Measurements from ENCODE around the gene SNED1. TPM values are rescaled to one million over a fixed set of nuclear protein-coding genes. Genes with fewer than 3 reads are reported as not detected.
A peak's percentile ranks its signal among the peaks of the same experiment; 100 is the strongest.

Gene SNED1
- total and polyA plus RNA-seq, 4 donors, result 0.65 to 18.1 (median 2.8) TPM

GRCh38 chr2:241088791-241089732 is 90.6 kb downstream of the SNED1 start:
- H3K27ac ChIP-seq (ENCODE audit: low read depth in 1 of 2, low read length in 2 of 2), result peak overlapping the region in 1 of 2 donors; percentile 34

DNA sequence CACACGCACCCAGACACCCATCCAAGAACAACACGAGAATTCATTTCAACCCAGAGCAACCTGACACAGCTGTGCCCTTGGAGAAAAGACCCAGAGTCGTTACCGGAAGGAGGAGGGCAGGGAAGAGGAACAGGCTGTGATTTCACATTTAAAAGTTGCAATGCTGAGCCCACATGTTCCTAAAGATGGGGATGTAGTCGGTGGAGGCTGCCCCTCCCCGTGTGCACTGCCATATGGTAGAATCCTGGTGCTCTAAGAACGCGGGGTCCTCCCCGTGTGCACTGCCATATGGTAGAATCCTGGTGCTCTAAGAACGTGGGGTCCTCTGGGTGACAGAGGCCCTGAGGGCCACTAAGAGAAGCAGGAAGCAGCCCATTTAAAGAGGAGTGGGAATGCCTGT is 92.8 kb downstream of the SNED1 start:
- Histone ChIP-seq H3K4me3 (ENCODE audit: low read depth in 1 of 3, low read length in 3 of 3) (no peak overlapping the region), H3K27me3 (ENCODE audit: control insufficient read depth in 4 of 4, insufficient read depth in 4 of 4, low read length in 3 of 4) (no peaks in the 10 kb centered on the region), H3K4me1 (ENCODE audit: control insufficient read depth in 4 of 4, insufficient read depth in 4 of 4, low read length in 3 of 4) (peaks cover 11 to 28% (median 23%) of the 10 kb centered on the region in 4 donors), H3K36me3 (ENCODE audit: control insufficient read depth in 4 of 4, insufficient read depth in 3 of 4, low read depth in 1 of 4, low read length in 3 of 4) (peaks cover 7 to 57% (median 41%) of the 10 kb centered on the region in 4 donors), H3K9me3 (ENCODE audit: control insufficient read depth in 4 of 4, low read length in 3 of 4) (no peaks in the 10 kb centered on the region), H3K9ac (ENCODE audit: low read depth in 1 of 2, low read length in 2 of 2) (no peak overlapping the region), H3K27ac (ENCODE audit: low read depth in 1 of 2, low read length in 2 of 2) (no peak overlapping the region)
- TF ChIP-seq HNF4A (conservative IDR thresholded peaks at IDR 0.05) (no peak), CTCF (IDR thresholded peaks at IDR 0.05; ENCODE audit: low read depth, low read length, missing input control) (no peak), MAX (IDR thresholded peaks at IDR 0.05) (no peak), YY1 (IDR thresholded peaks at IDR 0.05) (no peak), SP1 (IDR thresholded peaks at IDR 0.05) (no peak), GABPA (IDR thresholded peaks at IDR 0.05 in 1 of 2, conservative IDR thresholded peaks at IDR 0.05 in 1 of 2) (no peak), RXRA (IDR thresholded peaks at IDR 0.05) (no peak), EGR1 (IDR thresholded peaks at IDR 0.05; ENCODE audit: low read depth in 2 of 2) (no peak), RAD21 (IDR thresholded peaks at IDR 0.05) (no peak), HNF4G (IDR thresholded peaks at IDR 0.05) (no peak), FOXA1 (IDR thresholded peaks at IDR 0.05) (no peak), JUND (IDR thresholded peaks at IDR 0.05) (no peak), NR2F2 (IDR thresholded peaks at IDR 0.05) (no peak), ZBTB33 (IDR thresholded peaks at IDR 0.05) (no peak)
- TF ChIP-seq, protein P1, sequence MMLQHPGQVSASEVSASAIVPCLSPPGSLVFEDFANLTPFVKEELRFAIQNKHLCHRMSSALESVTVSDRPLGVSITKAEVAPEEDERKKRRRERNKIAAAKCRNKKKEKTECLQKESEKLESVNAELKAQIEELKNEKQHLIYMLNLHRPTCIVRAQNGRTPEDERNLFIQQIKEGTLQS (IDR thresholded peaks at IDR 0.05), result no peak
- TF ChIP-seq, protein P2, sequence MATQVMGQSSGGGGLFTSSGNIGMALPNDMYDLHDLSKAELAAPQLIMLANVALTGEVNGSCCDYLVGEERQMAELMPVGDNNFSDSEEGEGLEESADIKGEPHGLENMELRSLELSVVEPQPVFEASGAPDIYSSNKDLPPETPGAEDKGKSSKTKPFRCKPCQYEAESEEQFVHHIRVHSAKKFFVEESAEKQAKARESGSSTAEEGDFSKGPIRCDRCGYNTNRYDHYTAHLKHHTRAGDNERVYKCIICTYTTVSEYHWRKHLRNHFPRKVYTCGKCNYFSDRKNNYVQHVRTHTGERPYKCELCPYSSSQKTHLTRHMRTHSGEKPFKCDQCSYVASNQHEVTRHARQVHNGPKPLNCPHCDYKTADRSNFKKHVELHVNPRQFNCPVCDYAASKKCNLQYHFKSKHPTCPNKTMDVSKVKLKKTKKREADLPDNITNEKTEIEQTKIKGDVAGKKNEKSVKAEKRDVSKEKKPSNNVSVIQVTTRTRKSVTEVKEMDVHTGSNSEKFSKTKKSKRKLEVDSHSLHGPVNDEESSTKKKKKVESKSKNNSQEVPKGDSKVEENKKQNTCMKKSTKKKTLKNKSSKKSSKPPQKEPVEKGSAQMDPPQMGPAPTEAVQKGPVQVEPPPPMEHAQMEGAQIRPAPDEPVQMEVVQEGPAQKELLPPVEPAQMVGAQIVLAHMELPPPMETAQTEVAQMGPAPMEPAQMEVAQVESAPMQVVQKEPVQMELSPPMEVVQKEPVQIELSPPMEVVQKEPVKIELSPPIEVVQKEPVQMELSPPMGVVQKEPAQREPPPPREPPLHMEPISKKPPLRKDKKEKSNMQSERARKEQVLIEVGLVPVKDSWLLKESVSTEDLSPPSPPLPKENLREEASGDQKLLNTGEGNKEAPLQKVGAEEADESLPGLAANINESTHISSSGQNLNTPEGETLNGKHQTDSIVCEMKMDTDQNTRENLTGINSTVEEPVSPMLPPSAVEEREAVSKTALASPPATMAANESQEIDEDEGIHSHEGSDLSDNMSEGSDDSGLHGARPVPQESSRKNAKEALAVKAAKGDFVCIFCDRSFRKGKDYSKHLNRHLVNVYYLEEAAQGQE (IDR thresholded peaks at IDR 0.05), result no peak
- WGBS, result 89% methylated on average over 10 of the region's 10 CpGs
- no peak for DNase-seq (ENCODE audit: low spot score)

More at GRCh38 chr2:241088791-241089732, 90.6 kb downstream of the SNED1 start:
- H3K4me1 ChIP-seq (ENCODE audit: control insufficient read depth in 4 of 4, insufficient read depth in 4 of 4, low read length in 3 of 4), result peaks cover 10 to 20% (median 19%) of the 10 kb centered on the region in 4 donors
- no peaks in the 10 kb centered on the region for H3K27me3 ChIP-seq (ENCODE audit: control insufficient read depth in 4 of 4, insufficient read depth in 4 of 4, low read length in 3 of 4)
- 82% methylated on average over 20 of the region's 20 CpGs for WGBS
- H3K9me3 ChIP-seq (ENCODE audit: control insufficient read depth in 4 of 4, low read length in 3 of 4), result no peaks in the 10 kb centered on the region
- H3K36me3 ChIP-seq (ENCODE audit: control insufficient read depth in 4 of 4, insufficient read depth in 3 of 4, low read depth in 1 of 4, low read length in 3 of 4), result peaks cover 5 to 47% (median 34%) of the 10 kb centered on the region in 4 donors
- no peak overlapping the region for H3K4me3 ChIP-seq (ENCODE audit: low read depth in 1 of 3, low read length in 3 of 3)
- no peak for DNase-seq (ENCODE audit: low spot score)
- H3K9ac ChIP-seq (ENCODE audit: low read depth in 1 of 2, low read length in 2 of 2), result no peak overlapping the region
- TF ChIP-seq SP1 (IDR thresholded peaks at IDR 0.05) (no peak), GABPA (IDR thresholded peaks at IDR 0.05 in 1 of 2, conservative IDR thresholded peaks at IDR 0.05 in 1 of 2) (peak in 1 of 2 donors; percentile 20), MAX (IDR thresholded peaks at IDR 0.05) (no peak), TAF1 (conservative IDR thresholded peaks at IDR 0.05) (no peak), YY1 (IDR thresholded peaks at IDR 0.05) (no peak)
